Measurements from ENCODE around the gene XXYLT1.

- TF ChIP-seq, protein P1, sequence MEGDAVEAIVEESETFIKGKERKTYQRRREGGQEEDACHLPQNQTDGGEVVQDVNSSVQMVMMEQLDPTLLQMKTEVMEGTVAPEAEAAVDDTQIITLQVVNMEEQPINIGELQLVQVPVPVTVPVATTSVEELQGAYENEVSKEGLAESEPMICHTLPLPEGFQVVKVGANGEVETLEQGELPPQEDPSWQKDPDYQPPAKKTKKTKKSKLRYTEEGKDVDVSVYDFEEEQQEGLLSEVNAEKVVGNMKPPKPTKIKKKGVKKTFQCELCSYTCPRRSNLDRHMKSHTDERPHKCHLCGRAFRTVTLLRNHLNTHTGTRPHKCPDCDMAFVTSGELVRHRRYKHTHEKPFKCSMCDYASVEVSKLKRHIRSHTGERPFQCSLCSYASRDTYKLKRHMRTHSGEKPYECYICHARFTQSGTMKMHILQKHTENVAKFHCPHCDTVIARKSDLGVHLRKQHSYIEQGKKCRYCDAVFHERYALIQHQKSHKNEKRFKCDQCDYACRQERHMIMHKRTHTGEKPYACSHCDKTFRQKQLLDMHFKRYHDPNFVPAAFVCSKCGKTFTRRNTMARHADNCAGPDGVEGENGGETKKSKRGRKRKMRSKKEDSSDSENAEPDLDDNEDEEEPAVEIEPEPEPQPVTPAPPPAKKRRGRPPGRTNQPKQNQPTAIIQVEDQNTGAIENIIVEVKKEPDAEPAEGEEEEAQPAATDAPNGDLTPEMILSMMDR (IDR thresholded peaks at IDR 0.05; ENCODE audit: low read length) = no peak
- no peak for TF ChIP-seq EZH2 (IDR thresholded peaks at IDR 0.05; ENCODE audit: borderline replicate concordance, low read length)
Measured at GRCh38 chr3:195151866-195152541, 119.0 kb downstream of the XXYLT1 start.
